HAP-1 (cell line): ENCODE results near the gene BHLHA9.
"Not testable (repeated sequence)": the region's sequence is repeated elsewhere in the genome, so short reads cannot be mapped to it uniquely, and the experiment has no call there.

Source experiments
- DNase-seq, 2 experiments: peaks; one replicate each; pipeline ENCODE4 v3.0.0-alpha.2; 2016 to 2020; ENCODE audit warnings: low spot score in 2 of 2
- H3K27me3 ChIP-seq: fragments of 250-450 bp; sonication (Bioruptor Pico); 2 replicates; pipeline ENCODE4 v1.5.1; 2020; ENCODE audit warnings: low read depth, mild to moderate bottlenecking, moderate library complexity
- H3K36me3 ChIP-seq: fragments of 250-450 bp; sonication (Bioruptor Pico); replicated peaks from 2 replicates; pipeline ENCODE4 v1.5.1; 2020; ENCODE audit warnings: mild to moderate bottlenecking
- H3K4me1 ChIP-seq: fragments of 250-450 bp; sonication (Bioruptor Pico); 2 replicates; pipeline ENCODE4 v1.5.1; 2020; ENCODE audit warnings: mild to moderate bottlenecking
- H3K4me3 ChIP-seq: fragments of 250-450 bp; sonication (Bioruptor Pico); 2 replicates; pipeline ENCODE4 v1.5.1; 2020; ENCODE audit warnings: mild to moderate bottlenecking, moderate library complexity
- H3K9me3 ChIP-seq: fragments of 250-450 bp; sonication (Bioruptor Pico); 2 replicates; pipeline ENCODE4 v1.5.1; 2020; ENCODE audit warnings: mild to moderate bottlenecking, moderate library complexity
- in situ Hi-C: fragments of 300-500 bp; cut with MboI; formaldehyde crosslinking; loops from 3 replicates; pipeline ENCODE4 v1.14.3; 2020; ENCODE audit warnings: low sequenced_read_pairs, inconsistent platforms, mixed read lengths

The BHLHA9 gene

DNA sequence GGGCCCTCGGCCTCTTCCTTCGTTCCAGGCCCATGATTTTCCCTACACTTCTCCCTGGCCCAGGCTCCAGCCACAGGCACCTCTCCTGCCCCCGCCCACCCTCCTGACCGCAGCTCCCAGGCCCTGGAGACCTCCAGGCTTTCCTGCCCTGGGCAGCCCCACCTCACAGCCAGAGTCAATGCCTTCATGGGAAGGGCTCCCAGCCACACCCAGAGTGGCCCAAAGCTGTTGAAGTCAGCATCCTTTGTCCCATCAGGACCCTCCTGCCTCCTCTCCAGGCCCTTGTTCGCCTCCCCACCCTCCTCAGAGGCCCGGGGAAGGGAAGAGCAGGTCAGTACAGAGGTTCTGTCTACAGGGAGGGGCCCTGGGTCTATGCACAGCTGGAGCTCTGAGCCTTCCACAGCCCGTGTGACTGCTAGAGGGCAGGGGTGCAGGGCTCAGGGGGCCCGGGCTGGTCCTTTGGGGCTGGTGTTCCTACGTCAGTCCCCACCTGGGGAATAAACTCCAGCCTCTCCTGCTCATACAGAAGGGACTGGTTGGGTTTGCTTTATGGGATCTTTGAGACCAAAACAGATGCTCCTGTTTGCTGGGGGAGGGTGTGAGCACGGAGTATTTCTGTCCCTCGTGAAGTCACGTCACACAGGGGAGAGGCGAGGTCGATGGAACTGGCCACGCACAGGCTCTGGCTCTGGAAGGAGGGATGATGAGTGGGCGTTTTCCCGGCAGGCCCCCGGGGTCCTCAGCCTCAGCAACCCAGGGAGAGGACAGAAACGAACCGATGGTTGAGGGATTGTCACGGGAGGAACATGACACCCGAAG lies 29.5 kb downstream of the BHLHA9 start:
- Histone ChIP-seq H3K27me3 (no peaks in the 10 kb centered on the region), H3K4me3 (no peak overlapping the region)

DNA sequence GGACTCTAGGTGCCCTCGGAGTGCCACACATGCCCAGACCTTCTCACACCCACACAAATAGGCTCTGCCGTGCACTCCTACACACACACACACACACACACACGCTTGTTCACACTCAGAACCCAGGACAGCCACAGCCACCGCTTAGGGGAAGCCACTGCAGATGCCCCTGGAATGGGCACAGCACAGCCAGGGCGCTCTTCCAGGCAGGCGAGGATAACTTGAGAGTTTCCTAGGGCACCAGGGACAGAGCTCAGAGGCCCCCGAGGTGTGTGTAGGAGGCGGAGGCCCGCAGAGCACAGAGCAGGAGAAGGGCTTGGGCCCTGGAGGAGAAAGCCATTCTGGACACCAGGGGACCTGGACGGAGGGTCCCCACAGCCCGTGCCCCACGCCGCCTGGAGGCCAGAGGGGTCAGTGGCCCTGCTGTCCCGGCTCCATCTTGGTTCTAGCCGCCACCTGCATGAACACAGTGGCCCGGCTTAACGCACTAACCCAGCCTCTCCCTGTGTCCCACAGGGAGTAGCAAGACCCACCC lies 30.2 kb downstream of the BHLHA9 start:
- in situ Hi-C loops = no loop called here
- no peak for DNase-seq
- no peaks in the 10 kb centered on the region for H3K9me3 ChIP-seq
- no peaks in the 10 kb centered on the region for H3K4me1 ChIP-seq
- no peaks in the 10 kb centered on the region for H3K27me3 ChIP-seq
- no peak overlapping the region for H3K4me3 ChIP-seq
- H3K36me3 ChIP-seq = no peaks in the 10 kb centered on the region

More for the DNA sequence above, 29.5 kb downstream of the BHLHA9 start:
- no peak for DNase-seq
- in situ Hi-C loops = no loop called here
- Histone ChIP-seq H3K36me3 (no peaks in the 10 kb centered on the region), H3K9me3 (no peaks in the 10 kb centered on the region), H3K4me1 (no peaks in the 10 kb centered on the region)

DNA sequence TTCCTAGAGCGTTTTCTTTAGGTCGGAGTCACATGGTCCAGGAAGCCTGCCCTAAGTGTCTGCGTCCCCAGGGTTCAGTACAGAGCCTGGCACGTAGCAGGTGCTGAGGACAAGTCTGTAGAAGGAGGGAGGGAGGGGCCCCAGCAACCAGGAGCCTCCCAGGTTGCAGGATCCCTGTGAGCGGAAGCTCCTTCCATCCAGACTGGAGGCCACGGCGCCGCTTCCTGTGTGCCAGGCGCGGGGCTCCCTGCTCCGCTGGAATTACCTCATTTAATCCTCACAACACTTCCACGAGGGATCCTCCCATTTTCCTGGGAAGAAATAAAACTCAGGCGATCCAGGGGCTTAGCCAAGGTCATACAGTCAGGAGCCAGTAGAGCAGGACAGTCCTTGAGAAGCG lies 31.3 kb downstream of the BHLHA9 start:
- Histone ChIP-seq H3K4me1 (no peaks in the 10 kb centered on the region), H3K9me3 (no peaks in the 10 kb centered on the region), H3K36me3 (no peaks in the 10 kb centered on the region), H3K4me3 (no peak overlapping the region), H3K27me3 (no peaks in the 10 kb centered on the region)
- DNase-seq = no peak
- in situ Hi-C loops = no loop called here

DNA sequence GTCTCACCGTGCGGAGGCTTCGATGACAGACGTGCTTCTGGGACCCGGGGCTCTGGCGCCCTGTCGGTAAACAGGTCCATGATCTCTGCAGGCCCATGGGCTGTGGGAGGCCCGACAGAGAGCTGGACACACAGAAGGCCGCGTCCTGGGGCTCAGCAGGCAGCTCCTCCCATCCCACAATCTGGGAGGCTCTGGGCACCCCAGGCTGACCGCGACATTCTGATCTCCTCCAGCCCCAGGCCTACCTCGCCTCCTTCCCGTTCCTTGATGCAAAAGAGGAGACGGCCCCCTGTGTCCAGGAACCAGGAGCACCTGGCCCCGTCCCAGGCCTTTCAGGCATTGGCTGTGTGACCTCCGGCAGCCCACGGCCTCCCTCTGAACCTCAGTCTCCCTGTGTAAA lies 32.5 kb downstream of the BHLHA9 start:
- H3K9me3 ChIP-seq = no peaks in the 10 kb centered on the region
- in situ Hi-C loops = no loop called here
- H3K27me3 ChIP-seq = no peaks in the 10 kb centered on the region
- no peak overlapping the region for H3K4me3 ChIP-seq
- H3K4me1 ChIP-seq = no peaks in the 10 kb centered on the region
- no peaks in the 10 kb centered on the region for H3K36me3 ChIP-seq
- DNase-seq = no peak

DNA sequence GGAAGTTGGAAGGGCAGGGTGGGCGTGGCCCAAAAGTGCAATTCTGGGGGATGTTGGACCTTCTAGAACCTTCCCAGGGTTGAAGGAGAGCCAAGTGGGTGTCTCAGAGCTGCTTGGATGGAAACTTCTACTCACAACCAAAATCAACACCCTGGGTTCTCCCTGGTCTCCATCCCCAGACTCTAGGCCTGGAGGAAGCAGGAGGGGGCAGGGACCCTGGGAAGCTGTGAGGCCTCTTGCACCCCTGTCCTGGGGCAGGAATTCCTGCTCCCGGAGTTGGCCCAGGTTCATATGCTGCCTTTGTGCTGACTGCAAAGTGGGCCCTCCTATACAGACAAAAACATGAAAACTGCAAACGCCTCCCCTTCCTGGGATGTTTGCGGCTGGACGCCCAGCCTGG lies 34.3 kb downstream of the BHLHA9 start:
- DNase-seq = no peak
- Histone ChIP-seq H3K4me3 (no peak overlapping the region), H3K27me3 (no peaks in the 10 kb centered on the region), H3K4me1 (no peaks in the 10 kb centered on the region), H3K9me3 (no peaks in the 10 kb centered on the region), H3K36me3 (no peaks in the 10 kb centered on the region)
- in situ Hi-C loops = no loop called here

DNA sequence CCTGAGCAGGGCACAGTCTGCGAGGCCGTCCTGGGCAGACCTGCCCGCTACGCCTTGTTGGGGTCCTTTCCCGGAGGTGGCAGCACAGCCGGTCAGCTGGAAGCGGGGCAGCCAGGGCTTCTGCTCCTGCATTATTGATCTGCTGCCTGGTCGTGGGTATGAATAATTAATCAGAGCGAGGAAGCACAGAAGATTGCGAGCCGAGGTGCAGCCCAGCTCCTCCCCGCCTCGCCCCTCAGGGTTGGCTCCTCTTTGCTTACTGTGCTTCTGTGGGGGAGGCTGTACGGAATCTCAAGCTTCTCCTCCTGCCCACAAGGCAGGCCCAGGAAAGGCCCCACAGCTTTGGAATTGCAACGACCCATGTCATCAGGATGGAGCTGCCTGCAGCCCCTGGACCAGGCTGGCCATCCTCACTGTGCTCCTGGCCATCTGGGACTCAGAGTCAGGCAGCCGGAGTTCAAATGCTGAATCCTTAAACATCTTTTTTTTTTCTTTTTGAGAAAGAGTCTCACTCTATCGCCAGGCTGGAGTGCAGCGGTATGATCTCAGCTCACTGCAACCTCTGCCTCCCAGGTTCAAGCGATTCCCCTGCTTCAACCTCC lies 34.8 kb downstream of the BHLHA9 start:
- in situ Hi-C loops = no loop called here
- Histone ChIP-seq H3K36me3 (no peaks in the 10 kb centered on the region), H3K9me3 (no peaks in the 10 kb centered on the region), H3K4me1 (no peaks in the 10 kb centered on the region), H3K4me3 (no peak overlapping the region), H3K27me3 (no peaks in the 10 kb centered on the region)
- DNase-seq = no peak

DNA sequence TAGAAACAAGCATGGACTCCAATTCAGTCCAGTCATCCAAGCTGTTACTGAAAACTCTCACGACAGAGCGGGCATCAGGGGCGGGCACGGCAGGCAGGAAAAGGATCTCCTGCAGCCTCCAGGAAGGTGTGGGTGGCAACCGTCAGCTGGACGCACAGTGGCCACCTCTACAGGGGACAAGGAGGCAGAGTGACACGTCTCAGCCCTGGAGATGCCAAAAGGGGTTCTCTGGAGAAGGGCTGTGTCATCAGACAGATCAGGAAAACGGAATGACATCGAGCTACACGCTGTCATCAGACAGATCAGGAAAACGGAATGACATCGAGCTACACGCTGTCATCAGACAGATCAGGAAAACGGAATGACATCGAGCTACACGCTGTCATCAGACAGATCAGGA lies 37.6 kb downstream of the BHLHA9 start:
- H3K27me3 ChIP-seq, in situ Hi-C loops, H3K9me3 ChIP-seq, H3K4me1 ChIP-seq, H3K4me3 ChIP-seq, H3K36me3 ChIP-seq, DNase-seq: not testable (repeated sequence)

DNA sequence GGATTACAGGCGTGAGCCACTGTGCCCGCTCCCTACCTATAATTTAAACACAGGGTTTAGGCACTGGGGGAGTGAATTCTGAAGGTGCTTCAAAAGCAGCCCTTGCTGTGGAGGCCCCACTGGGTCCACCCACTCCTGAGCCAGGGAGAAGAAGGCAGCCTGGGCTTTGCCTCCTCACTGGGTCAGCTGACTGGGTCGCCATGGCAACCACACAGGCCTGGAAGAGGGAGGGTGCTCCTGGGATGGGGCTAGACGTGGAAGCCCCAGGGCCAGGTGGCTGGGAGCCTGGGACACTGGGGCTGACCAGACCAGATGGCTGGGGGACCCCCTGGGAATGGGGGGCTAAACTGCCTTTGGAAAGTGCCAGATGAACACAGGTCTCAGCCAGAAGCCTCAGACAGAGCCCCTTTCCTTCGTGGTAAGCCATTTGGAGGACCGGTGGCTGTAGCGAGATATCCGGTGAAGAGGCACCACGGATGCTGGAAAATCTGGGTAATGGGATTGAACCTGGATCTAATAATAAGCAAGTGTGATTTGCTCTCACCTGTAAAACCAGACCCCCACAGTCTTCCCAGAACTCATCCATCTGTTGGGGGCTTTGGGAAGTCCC lies 42.1 kb downstream of the BHLHA9 start:
- Histone ChIP-seq H3K36me3 (no peaks in the 10 kb centered on the region), H3K4me1 (no peaks in the 10 kb centered on the region), H3K9me3 (no peaks in the 10 kb centered on the region), H3K4me3 (no peak overlapping the region), H3K27me3 (peaks cover 5% of the 10 kb centered on the region; the same call in 1 of the 2 replicates)
- in situ Hi-C loops = no loop called here
- DNase-seq = peak in 1 of 2 experiments; percentile 67

DNA sequence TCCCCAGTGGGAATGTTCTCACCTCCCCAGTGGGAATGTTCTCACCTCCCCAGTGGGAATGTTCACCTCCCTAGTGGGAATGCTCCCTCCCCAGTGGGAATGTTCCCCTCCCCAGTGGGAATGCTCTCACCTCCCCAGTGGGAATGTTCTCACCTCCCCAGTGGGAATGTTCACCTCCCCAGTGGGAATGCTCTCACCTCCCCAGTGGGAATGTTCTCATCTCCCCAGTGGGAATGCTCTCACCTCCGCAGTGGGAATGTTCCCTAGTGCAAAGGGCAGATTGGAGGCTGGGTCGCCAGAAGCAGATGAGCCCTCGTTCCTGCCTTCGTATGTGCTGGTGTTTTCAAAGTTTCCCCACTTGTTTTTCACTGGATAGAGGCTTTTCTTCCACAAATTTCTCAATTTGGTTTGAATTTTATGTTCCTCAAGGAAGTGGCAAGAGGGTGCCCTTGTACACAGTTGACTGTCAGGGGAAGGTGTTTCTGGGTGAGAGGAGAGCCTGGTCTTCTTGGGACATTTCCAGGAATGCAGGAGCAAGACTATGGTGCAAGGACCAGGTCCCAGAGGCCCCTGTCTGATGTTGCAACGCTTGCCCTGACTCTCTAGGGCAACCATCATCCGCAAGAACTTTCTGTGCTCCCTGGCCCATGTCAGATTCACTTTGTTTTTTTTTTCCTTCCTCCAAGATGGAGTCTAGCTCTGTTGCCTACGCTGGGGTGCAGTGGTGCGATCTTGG lies 43.2 kb downstream of the BHLHA9 start:
- DNase-seq = no peak
- in situ Hi-C loops = no loop called here
- H3K4me1 ChIP-seq = no peaks in the 10 kb centered on the region
- H3K9me3 ChIP-seq = no peaks in the 10 kb centered on the region
- H3K4me3 ChIP-seq = no peak overlapping the region
- peaks cover 5% of the 10 kb centered on the region; the same call in 1 of the 2 replicates for H3K27me3 ChIP-seq
- no peaks in the 10 kb centered on the region for H3K36me3 ChIP-seq

DNA sequence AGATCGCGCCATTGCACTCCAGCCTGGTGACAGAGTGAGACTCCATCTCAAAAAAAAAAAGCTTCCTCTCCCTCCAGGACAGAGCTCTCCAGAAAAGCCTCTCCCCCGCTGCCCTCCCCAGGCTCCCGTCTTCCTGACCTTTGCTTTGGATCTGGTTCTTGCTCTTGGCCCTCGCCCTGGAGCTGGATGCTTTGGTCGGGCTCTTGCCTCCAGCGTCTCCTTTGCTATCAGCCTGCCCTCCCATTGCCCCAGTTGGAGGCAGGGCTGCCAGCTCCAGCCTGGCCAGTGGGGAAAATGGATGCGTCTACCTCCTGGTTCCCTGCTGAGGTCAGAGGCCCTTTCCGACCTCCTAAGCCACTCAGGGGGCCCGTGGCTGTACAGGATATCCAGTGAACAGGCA lies 45.2 kb downstream of the BHLHA9 start:
- in situ Hi-C loops = no loop called here
- Histone ChIP-seq H3K4me3 (no peak overlapping the region), H3K36me3 (no peaks in the 10 kb centered on the region)

DNA sequence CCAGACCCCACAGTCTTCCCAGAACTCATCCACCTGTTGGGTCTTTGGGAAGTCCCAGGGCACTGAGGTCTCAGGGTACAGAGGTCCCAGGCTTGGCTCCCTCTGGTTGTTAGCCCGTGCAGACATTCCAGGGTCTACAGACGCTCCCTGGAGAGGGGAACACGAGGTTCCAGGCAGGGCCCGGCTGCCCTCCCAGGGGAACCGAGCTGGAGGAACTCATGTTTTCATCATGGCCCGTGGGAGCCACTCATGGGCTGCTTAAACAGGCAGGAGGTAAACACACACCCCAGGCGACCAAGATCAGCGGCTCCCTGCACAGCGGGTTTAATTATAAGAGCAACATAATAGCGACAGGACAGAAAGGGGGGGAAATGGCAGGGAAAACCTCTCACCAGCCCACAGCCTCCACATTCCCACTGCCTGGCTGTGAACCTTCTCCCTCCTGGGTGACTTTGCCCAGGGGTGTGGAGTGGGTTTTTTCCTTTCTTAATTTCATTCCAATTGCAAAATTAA lies 45.7 kb downstream of the BHLHA9 start:
- Histone ChIP-seq H3K27me3 (peaks cover 5% of the 10 kb centered on the region; the same call in 1 of the 2 replicates), H3K4me3 (no peak overlapping the region), H3K4me1 (no peaks in the 10 kb centered on the region), H3K36me3 (no peaks in the 10 kb centered on the region), H3K9me3 (no peaks in the 10 kb centered on the region)
- in situ Hi-C loops = no loop called here
- DNase-seq = no peak

More for the DNA sequence above, 45.2 kb downstream of the BHLHA9 start:
- Histone ChIP-seq H3K9me3 (no peaks in the 10 kb centered on the region), H3K27me3 (peaks cover 5% of the 10 kb centered on the region; the same call in 1 of the 2 replicates), H3K4me1 (no peaks in the 10 kb centered on the region)
- DNase-seq = no peak
